ENCODE data around the gene RAD9A.

The RAD9A gene

GRCh38 chr11:67375320-67376055 lies 16.3 kb upstream of the RAD9A start:
- ATAC-seq = no peak

- no peak for ATAC-seq
These were observed 15.5 kb upstream of the RAD9A start for GRCh38 chr11:67376063-67376820.

- ATAC-seq = no peak
These were observed 14.6 kb upstream of the RAD9A start for GRCh38 chr11:67376873-67377808.

GRCh38 chr11:67378544-67378943 lies 13.2 kb upstream of the RAD9A start:
- no peak for ATAC-seq

- no peak for ATAC-seq
These were observed 12.4 kb upstream of the RAD9A start for GRCh38 chr11:67379061-67380058.

- no peak for ATAC-seq
These were observed 10.4 kb upstream of the RAD9A start for GRCh38 chr11:67381244-67381972.

GRCh38 chr11:67382276-67383136 lies 9.3 kb upstream of the RAD9A start:
- ATAC-seq = peak; percentile 91 to 93

GRCh38 chr11:67384851-67385366 lies 6.9 kb upstream of the RAD9A start:
- ATAC-seq = no peak

GRCh38 chr11:67387069-67387468 lies 4.7 kb upstream of the RAD9A start:
- no peak for ATAC-seq

- ATAC-seq = no peak
These were observed 4.3 kb upstream of the RAD9A start for GRCh38 chr11:67387518-67387917.

GRCh38 chr11:67389477-67389876 lies 2.3 kb upstream of the RAD9A start:
- peak; percentile 42 to 49 for ATAC-seq

- no peak for ATAC-seq
These were observed 861 bp upstream of the RAD9A start for GRCh38 chr11:67390947-67391303.

GRCh38 chr11:67392183-67392715 lies 463 bp downstream of the RAD9A start:
- no peak for ATAC-seq

- no peak for ATAC-seq
These were observed 1.7 kb downstream of the RAD9A start for GRCh38 chr11:67393437-67393836.

- ATAC-seq = no peak
These were observed 2.2 kb downstream of the RAD9A start for GRCh38 chr11:67393990-67394389.

- ATAC-seq = no peak
These were observed 3.9 kb downstream of the RAD9A start for GRCh38 chr11:67395555-67396258.

- no peak for ATAC-seq
These were observed 4.4 kb downstream of the RAD9A start for GRCh38 chr11:67396259-67396581.

GRCh38 chr11:67396587-67397389 lies 5.0 kb downstream of the RAD9A start:
- no peak for ATAC-seq

Measured in activated CD4-positive, CD25-positive, alpha-beta regulatory T cell treated with anti-CD3 and anti-CD28 coated beads, Interleukin-2, amount 50 U/mL, for 24 hours (primary cell).